NCI-H226 (cell line): Measurements from ENCODE around the gene NAA20.
"Not testable (repeated sequence)": the region's sequence is repeated elsewhere in the genome, so short reads cannot be mapped to it uniquely, and the experiment has no call there.

Source experiments
- DNase-seq: peaks from one replicate; pipeline ENCODE4 v3.0.0-alpha.2; 2015

The NAA20 gene

GRCh38 chr20:19991854-19992253 is 25.3 kb upstream of the NAA20 start:
- no peak for DNase-seq

GRCh38 chr20:19992996-19993908 is 23.9 kb upstream of the NAA20 start:
- DNase-seq, result peak; percentile 97

- peak; percentile 64 for DNase-seq
Measured at GRCh38 chr20:19993958-19994669, 23.0 kb upstream of the NAA20 start.

GRCh38 chr20:19995220-19995863 is 21.8 kb upstream of the NAA20 start:
- DNase-seq, result no peak

GRCh38 chr20:19996222-19996621 is 20.9 kb upstream of the NAA20 start:
- no peak for DNase-seq

GRCh38 chr20:19996917-19997316 is 20.2 kb upstream of the NAA20 start:
- DNase-seq, result no peak

GRCh38 chr20:19998990-19999705 is 18.0 kb upstream of the NAA20 start:
- DNase-seq, result no peak

GRCh38 chr20:20000211-20000968 is 16.8 kb upstream of the NAA20 start:
- DNase-seq, result no peak

GRCh38 chr20:20002101-20002998 is 14.8 kb upstream of the NAA20 start:
- DNase-seq, result no peak

- no peak for DNase-seq
Measured at GRCh38 chr20:20003031-20003954, 13.9 kb upstream of the NAA20 start.

GRCh38 chr20:20003955-20004322 is 13.2 kb upstream of the NAA20 start:
- DNase-seq, result not testable (repeated sequence)

- no peak for DNase-seq
Measured at GRCh38 chr20:20005342-20005741, 11.8 kb upstream of the NAA20 start.

GRCh38 chr20:20009784-20010253 is 7.3 kb upstream of the NAA20 start:
- no peak for DNase-seq

GRCh38 chr20:20010639-20011500 is 6.3 kb upstream of the NAA20 start:
- no peak for DNase-seq

- DNase-seq, result no peak
Measured at GRCh38 chr20:20012541-20012940, 4.6 kb upstream of the NAA20 start.

GRCh38 chr20:20014659-20015058 is 2.5 kb upstream of the NAA20 start:
- DNase-seq, result no peak

GRCh38 chr20:20017844-20018185 is 653 bp downstream of the NAA20 start:
- DNase-seq, result no peak

GRCh38 chr20:20018366-20018765 is 1.2 kb downstream of the NAA20 start:
- DNase-seq, result no peak

- DNase-seq, result no peak
Measured at GRCh38 chr20:20019123-20019522, 2.0 kb downstream of the NAA20 start.
